Hematopoietic multipotent progenitor cell (in vitro differentiated cells): ENCODE data around the gene SPATS2L. TPM values are rescaled to one million over a fixed set of nuclear protein-coding genes. Genes with fewer than 3 reads are reported as not detected.

Experiments
- DNase-seq, 3 donors: peaks; one replicate each; pipeline ENCODE4 v3.0.0-alpha.2; 2011 to 2015; ENCODE audit warnings: low read depth in 2 of 3, low spot score in 2 of 3
- total RNA-seq: library from RNA; depleted of rRNA; stranded (reverse); fragments of >200 nt; gene quantifications from one replicate; pipeline ENCODE4 v1.2.3, GENCODE V29; 2012

The SPATS2L gene
- total RNA-seq, 1 donor, result 6.5 TPM

- peak in 2 of 3 donors; percentile 59 to 71 for DNase-seq
Observed at GRCh38 chr2:200455958-200456421, 149.5 kb downstream of the SPATS2L start.

DNA sequence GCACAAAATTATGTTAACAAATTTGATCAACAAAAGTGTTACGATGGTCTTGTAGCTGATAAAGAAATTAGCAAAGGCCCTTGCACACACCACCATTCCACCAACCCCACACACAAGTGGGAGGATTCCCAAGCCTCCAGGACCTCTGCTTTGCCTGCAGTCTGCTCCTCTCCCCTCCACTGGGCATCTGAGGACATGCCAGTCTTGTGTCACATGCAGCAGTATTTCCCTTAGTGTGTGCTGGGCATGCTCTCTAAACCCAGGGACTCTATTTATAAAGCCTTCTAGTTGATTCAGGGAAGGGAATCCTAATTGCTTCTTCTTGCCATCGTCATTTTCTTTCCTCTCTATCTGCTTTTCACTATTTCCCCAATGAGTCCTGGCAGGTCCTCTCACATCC is 150.1 kb downstream of the SPATS2L start:
- DNase-seq, result no peak

GRCh38 chr2:200459101-200459500 is 152.6 kb downstream of the SPATS2L start:
- DNase-seq, result no peak

- DNase-seq, result no peak
Observed at GRCh38 chr2:200461846-200462710, 155.6 kb downstream of the SPATS2L start.

DNA sequence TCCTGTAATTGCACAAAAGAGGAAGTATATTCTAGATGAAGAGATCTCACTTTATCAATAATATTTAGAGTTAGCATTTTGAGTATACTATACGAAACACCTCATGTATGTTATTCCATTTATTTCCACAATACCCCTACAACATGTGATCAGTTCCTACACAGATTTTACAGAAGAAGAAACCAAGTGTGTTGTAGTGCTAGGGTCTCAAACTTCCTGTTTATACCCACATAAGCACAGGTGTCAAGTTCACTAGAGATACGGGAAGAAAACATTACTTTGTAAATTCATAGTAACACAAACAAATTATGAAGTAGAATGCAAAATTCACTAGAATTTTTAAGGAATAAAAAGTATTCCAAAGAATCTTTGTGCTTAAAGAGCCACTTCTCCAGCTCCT is 157.0 kb downstream of the SPATS2L start:
- DNase-seq, result no peak

- DNase-seq, result no peak
Observed at GRCh38 chr2:200466425-200467418, 160.2 kb downstream of the SPATS2L start.

- no peak for DNase-seq
Observed at GRCh38 chr2:200467806-200468681, 161.6 kb downstream of the SPATS2L start.

DNA sequence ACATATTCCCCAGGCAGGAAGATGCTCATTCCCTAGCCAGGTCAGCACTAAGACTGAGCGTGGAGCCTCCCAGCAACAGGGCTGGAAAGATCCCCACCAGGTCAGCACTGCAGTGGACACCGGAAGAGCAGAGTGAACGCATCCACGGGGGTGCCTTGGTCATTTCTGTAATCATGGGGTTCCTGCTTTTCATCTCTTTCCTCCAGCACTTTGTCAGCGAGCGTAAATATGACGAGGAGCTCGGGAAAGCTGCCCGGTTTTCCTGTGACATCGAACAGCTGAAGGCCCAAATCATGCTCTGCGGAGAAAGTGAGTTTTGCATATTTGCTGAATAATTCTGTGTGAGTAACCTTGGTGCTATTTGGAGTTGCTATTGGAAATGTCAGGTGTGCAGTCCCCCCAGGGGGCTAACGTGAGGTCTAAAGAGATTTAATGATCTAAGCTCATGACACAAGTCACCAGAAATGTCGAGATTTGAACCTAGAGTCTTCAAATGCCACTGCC is 163.3 kb downstream of the SPATS2L start:
- DNase-seq, result no peak

DNA sequence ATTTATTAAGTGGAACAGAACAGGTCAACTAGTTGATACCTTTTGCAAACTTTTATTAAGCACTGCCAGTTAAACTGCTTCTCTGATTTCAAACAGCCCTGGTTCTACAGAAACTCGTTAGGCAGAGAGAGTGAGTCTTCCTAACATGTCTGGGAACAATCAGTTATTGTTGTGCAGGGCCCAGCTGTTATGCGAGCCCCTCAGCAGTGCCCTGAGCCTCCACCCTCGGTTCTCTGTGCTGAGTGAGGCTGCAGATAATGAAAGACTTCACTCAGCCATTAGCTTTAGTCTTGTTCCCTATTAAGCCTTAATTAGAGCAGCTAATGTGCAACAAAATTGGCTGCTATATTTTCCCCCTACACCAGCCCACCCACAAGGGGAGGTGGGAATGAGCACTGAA is 163.7 kb downstream of the SPATS2L start:
- DNase-seq, result no peak

- peak in 2 of 3 donors; percentile 59 to 77 for DNase-seq
Observed at GRCh38 chr2:200471324-200471848, 164.9 kb downstream of the SPATS2L start.

- no peak for DNase-seq
Observed at GRCh38 chr2:200471928-200472645, 165.6 kb downstream of the SPATS2L start.

- DNase-seq, result no peak
Observed at GRCh38 chr2:200472853-200473464, 166.5 kb downstream of the SPATS2L start.

- no peak for DNase-seq
Observed at GRCh38 chr2:200475795-200476194, 169.3 kb downstream of the SPATS2L start.

- no peak for DNase-seq
Observed at GRCh38 chr2:200476836-200477235, 170.3 kb downstream of the SPATS2L start.

DNA sequence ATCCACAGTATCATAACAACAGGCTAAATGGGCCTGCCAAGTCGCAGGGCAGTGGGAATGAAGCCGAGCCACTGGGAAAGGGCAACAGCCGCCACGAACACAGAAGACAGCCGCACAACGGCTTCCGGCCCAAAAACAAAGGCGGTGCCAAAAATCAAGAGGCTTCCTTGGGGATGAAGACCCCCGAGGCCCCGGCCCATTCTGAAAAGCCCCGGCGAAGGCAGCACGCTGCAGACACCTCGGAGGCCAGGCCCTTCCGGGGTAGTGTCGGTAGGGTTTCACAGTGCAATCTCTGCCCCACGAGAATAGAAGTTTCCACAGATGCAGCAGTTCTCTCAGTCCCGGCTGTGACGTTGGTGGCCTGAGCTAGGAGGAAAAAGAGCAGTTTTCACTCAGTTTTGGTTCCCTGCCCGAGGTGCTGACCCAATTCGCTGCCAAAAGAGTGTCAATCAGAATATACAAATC is 171.2 kb downstream of the SPATS2L start:
- no peak for DNase-seq

DNA sequence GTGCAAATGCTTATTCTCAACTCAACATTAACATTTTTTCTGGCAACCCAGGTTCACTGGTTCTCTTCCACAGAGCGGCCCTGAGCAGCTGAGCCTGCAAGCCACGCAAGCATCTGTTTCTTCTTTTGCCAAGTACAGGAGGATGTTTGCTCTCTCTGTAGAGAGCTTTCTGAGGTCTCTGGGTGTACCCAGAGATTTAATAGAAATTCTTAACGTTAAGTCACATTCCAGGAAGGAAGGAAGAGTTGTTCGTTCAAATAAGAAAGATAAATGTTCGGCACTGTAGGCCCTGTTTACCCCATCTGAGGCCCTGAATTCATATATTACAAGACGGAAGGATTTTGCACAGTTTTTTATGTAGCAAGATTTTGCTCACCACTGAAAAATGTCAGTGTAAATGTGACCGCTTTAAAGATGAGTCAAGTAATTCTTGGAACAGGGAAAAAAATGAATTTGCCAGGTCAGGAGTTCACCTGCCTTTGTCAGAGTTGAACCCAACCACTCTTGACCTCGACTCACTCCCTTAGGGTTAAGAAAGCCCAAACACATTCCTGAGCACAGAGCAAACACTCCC is 173.3 kb downstream of the SPATS2L start:
- DNase-seq, result no peak

DNA sequence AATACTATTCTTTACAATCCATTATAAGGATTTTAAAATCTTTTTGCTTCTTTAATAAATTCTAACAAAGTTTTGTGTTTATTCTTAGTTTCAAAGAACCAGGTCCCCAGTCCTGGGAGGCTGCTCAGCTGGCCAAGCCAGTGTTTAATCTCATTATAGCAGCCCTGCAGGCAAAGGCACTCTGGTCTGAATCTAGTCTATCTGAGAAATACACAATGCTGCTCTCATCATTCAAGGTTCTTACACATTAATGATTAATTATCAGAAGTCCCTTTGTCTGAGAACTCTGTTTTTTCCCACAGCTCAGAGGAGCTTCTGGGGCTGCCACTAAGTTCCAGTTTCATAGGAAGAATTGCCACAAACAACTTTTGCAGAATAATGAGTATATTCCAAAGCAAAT is 175.7 kb downstream of the SPATS2L start:
- DNase-seq, result no peak

DNA sequence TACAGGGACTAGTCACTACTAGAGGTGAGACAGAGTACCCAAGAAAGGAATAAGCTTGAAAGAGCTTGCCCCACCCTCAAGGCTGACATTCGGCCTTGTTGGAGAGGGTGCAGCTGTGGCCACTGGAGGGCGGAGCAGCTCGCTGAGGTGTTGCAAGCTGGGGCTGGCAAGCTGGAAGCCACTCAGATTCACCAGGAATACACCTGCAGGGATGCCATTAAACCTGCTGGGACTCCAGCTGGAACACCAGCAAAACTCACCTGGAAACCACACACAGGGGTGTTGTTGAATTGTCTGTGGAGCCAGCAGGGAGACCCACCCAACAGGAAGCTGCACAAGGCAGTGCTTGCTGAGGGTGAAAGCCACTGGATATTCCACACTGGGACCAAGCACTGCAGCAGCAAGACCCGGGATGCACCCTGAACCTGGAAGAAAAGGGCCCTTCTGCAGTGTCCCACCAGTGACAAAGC is 177.3 kb downstream of the SPATS2L start:
- DNase-seq, result peak in 2 of 3 donors; percentile 35 to 42
